Keratinocyte (primary cell): ENCODE measurements around the gene FNDC1. TPM values are rescaled to one million over a fixed set of nuclear protein-coding genes. Genes with fewer than 3 reads are reported as not detected.

ENCODE experiments used
- DNase-seq: peaks from one replicate; pipeline ENCODE4 v3.0.0-alpha.2; 2011; ENCODE audit warnings: low read depth, missing footprints, low spot score
- FAIRE-seq: peaks from 2 replicates; lab custom pipeline; 2011; peaks lifted over from hg19 to GRCh38; lab: Jason Lieb, UNC
- H2AFZ ChIP-seq: 2 replicates; pipeline ENCODE4 v1.6.0; 2012; ENCODE audit warnings: low read length, control low read depth, inconsistent platforms; ENCODE audit not compliant: control insufficient read depth
- H3K27ac ChIP-seq: 2 replicates; pipeline ENCODE4 v1.5.1; 2011; ENCODE audit warnings: low read length; ENCODE audit not compliant: control insufficient read depth, insufficient read depth
- H3K27me3 ChIP-seq: 3 replicates; pipeline ENCODE4 v1.6.0; 2011; ENCODE audit warnings: low read length; ENCODE audit not compliant: control insufficient read depth, insufficient read depth; ENCODE audit errors: extremely low read depth
- H3K36me3 ChIP-seq, 2 experiments: 2 replicates in 1 of 2; 3 replicates in 1 of 2; pipeline ENCODE4 v1.5.1; 2011; ENCODE audit warnings: low read length in 2 of 2, mild to moderate bottlenecking in 1 of 2; ENCODE audit not compliant: control insufficient read depth in 2 of 2, insufficient read depth in 2 of 2; ENCODE audit errors: extremely low read depth in 1 of 2
- H3K4me1 ChIP-seq: 3 replicates; pipeline ENCODE4 v1.5.1; 2011; ENCODE audit warnings: low read length; ENCODE audit not compliant: control insufficient read depth, insufficient read depth; ENCODE audit errors: extremely low read depth
- H3K4me2 ChIP-seq: 3 replicates; pipeline ENCODE4 v1.6.0; 2011; ENCODE audit warnings: low read depth, low read length; ENCODE audit not compliant: control insufficient read depth, insufficient read depth; ENCODE audit errors: extremely low read depth
- H3K4me3 ChIP-seq, 3 experiments: fragments of 200-600 bp in 1 of 3; sonication (generic) in 1 of 3; 2 replicates in 2 of 3; 3 replicates in 1 of 3; pipeline ENCODE4 v1.5.1; 2011 to 2016; ENCODE audit warnings: low read length in 3 of 3, mild to moderate bottlenecking in 3 of 3, control low read depth in 2 of 3, inconsistent platforms in 1 of 3, low read depth in 1 of 3, mixed read lengths in 1 of 3, mixed run types in 1 of 3, moderate library complexity in 1 of 3; ENCODE audit not compliant: control insufficient read depth in 2 of 3, insufficient read depth in 2 of 3; ENCODE audit errors: extremely low read depth in 1 of 3
- H3K79me2 ChIP-seq: 2 replicates; pipeline ENCODE4 v1.6.0; 2012; ENCODE audit warnings: low read length; ENCODE audit not compliant: control insufficient read depth, insufficient read depth
- H3K9ac ChIP-seq: 3 replicates; pipeline ENCODE4 v1.6.0; 2011; ENCODE audit warnings: low read length; ENCODE audit not compliant: control insufficient read depth, insufficient read depth; ENCODE audit errors: extremely low read depth
- H3K9me1 ChIP-seq: 3 replicates; pipeline ENCODE4 v1.6.0; 2011; ENCODE audit warnings: low read length; ENCODE audit not compliant: control insufficient read depth, insufficient read depth; ENCODE audit errors: extremely low read depth
- H3K9me3 ChIP-seq: 2 replicates; pipeline ENCODE4 v1.5.1; 2012; ENCODE audit warnings: low read depth, low read length; ENCODE audit not compliant: control insufficient read depth
- H4K20me1 ChIP-seq: 3 replicates; pipeline ENCODE4 v1.6.0; 2011; ENCODE audit warnings: low read length; ENCODE audit not compliant: control insufficient read depth, insufficient read depth; ENCODE audit errors: extremely low read depth
- EZH2 ChIP-seq: IDR thresholded peaks from one replicate; pipeline ENCODE4 v1.6.1; 2012; ENCODE audit warnings: inconsistent platforms, mild to moderate bottlenecking, low read length, moderate library complexity
- dilution Hi-C: fragments of 300-500 bp; cut with MboI; formaldehyde crosslinking; loops from one replicate; pipeline ENCODE4 v1.7.0; 2020; ENCODE audit warnings: low sequenced_read_pairs; ENCODE audit not compliant: extremely low pct_ligation_motif_present
- polyA plus RNA-seq, 5 experiments: library from polyadenylated mRNA; depleted of rRNA in 3 of 5; stranded (reverse) in 3 of 5; stranded (forward) in 1 of 5; unstranded in 1 of 5; fragments of >200 nt; gene quantifications; 1 replicate in 1 of 5; 2 replicates in 3 of 5; 3 replicates in 1 of 5; pipeline versions ENCODE4 v1.2.1 to v1.2.3, GENCODE V29; 2011 to 2012; ENCODE audit warnings: missing spikeins in 2 of 5, low read depth in 1 of 5, low replicate concordance in 1 of 5
- TF ChIP-seq, protein P1 (sequence below), 3 experiments: IDR thresholded peaks in 1 of 3; conservative IDR thresholded peaks in 1 of 3; optimal IDR thresholded peaks in 1 of 3; 2 replicates in 2 of 3; 3 replicates in 1 of 3; pipeline versions ENCODE3 to v1.5.1; 2011; ENCODE audit warnings: low read length in 3 of 3, mild to moderate bottlenecking in 3 of 3, moderate library complexity in 2 of 3, control low read depth in 1 of 3, inconsistent platforms in 1 of 3; ENCODE audit not compliant: insufficient read depth in 2 of 3; ENCODE audit errors: extremely low read depth in 1 of 3

Gene FNDC1
- polyA plus RNA-seq, 1 donor (not counting 4 experiments of a cell fraction or from before 2014, with no cell fraction given): not detected

DNA sequence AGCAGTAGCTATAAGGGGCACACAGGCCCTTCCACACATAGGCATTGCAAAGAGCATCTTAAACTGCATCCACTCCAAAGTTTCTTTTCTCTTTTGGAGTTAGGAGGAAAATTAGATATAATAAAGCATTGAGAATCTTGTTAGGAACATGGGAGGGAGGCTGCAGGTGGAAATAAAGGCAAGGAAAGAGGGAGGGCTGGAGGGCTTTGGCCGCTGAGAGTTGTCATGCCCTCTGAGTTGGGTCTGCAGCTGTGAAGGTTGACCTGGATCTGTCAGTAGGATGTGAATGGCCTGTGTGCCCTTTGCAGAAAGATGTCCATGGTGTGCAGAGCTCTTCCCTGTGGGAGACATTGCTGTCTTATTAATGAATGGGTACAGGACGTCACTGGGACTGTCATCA, 134.0 kb downstream of the FNDC1 start:
- Histone ChIP-seq H3K27me3 (no peaks in the 10 kb centered on the region), H3K27ac (no peak overlapping the region), H3K9me3 (no peaks in the 10 kb centered on the region), H4K20me1 (no peaks in the 10 kb centered on the region), H3K79me2 (no peaks in the 10 kb centered on the region), H3K4me3 (no peak overlapping the region), H3K36me3 (no peaks in the 10 kb centered on the region), H3K4me2 (no peak overlapping the region), H3K9ac (no peak overlapping the region), H3K9me1 (no peaks in the 10 kb centered on the region), H2AFZ (no peak overlapping the region), H3K4me1 (no peaks in the 10 kb centered on the region)
- DNase-seq (no peak), FAIRE-seq (no peak)
- TF ChIP-seq EZH2: no peak
- TF ChIP-seq, protein P1, sequence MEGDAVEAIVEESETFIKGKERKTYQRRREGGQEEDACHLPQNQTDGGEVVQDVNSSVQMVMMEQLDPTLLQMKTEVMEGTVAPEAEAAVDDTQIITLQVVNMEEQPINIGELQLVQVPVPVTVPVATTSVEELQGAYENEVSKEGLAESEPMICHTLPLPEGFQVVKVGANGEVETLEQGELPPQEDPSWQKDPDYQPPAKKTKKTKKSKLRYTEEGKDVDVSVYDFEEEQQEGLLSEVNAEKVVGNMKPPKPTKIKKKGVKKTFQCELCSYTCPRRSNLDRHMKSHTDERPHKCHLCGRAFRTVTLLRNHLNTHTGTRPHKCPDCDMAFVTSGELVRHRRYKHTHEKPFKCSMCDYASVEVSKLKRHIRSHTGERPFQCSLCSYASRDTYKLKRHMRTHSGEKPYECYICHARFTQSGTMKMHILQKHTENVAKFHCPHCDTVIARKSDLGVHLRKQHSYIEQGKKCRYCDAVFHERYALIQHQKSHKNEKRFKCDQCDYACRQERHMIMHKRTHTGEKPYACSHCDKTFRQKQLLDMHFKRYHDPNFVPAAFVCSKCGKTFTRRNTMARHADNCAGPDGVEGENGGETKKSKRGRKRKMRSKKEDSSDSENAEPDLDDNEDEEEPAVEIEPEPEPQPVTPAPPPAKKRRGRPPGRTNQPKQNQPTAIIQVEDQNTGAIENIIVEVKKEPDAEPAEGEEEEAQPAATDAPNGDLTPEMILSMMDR (optimal IDR thresholded peaks at IDR 0.05 in 1 of 3, IDR thresholded peaks at IDR 0.05 in 1 of 3, conservative IDR thresholded peaks at IDR 0.05 in 1 of 3; ENCODE audit: extremely low read depth in 1 of 3, insufficient read depth in 2 of 3, low read length in 3 of 3): no peak
- dilution Hi-C loops: no loop called here

DNA sequence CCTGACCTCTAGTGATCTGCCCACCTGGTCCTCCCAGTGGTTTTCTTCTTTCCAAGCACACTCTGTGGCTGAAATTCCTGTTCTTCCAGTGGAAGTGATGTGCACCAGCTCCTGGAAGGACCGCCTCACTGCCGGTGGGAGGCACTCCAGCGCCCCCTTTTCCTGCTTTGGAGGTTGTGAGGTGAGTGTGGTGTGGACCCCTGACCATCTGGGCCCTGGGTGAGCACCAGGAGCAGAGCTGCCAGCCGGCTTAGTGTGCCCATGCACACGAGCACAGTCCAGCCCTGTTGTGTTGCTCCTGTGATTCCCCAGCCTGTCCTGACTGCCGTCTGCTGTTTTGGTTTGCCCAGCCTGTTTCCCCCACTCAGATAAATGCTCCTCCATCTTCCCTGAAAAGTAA, 134.6 kb downstream of the FNDC1 start:
- Histone ChIP-seq H4K20me1 (no peaks in the 10 kb centered on the region), H3K36me3 (no peaks in the 10 kb centered on the region), H3K9ac (no peak overlapping the region), H2AFZ (no peak overlapping the region), H3K27me3 (no peaks in the 10 kb centered on the region), H3K4me1 (no peaks in the 10 kb centered on the region), H3K4me3 (no peak overlapping the region), H3K9me1 (no peaks in the 10 kb centered on the region), H3K27ac (no peak overlapping the region), H3K9me3 (no peaks in the 10 kb centered on the region), H3K79me2 (no peaks in the 10 kb centered on the region), H3K4me2 (no peak overlapping the region)
- no peak for DNase-seq
- no peak for FAIRE-seq
- TF ChIP-seq, protein P1 (optimal IDR thresholded peaks at IDR 0.05 in 1 of 3, IDR thresholded peaks at IDR 0.05 in 1 of 3, conservative IDR thresholded peaks at IDR 0.05 in 1 of 3; ENCODE audit: extremely low read depth in 1 of 3, insufficient read depth in 2 of 3, low read length in 3 of 3): no peak
- TF ChIP-seq EZH2: no peak
- dilution Hi-C loops: no loop called here
